Measurements from ENCODE around the gene SEMA3F. TPM values are rescaled to one million over a fixed set of nuclear protein-coding genes. Genes with fewer than 3 reads are reported as not detected.

SEMA3F gene
- total and polyA plus RNA-seq, 2 of the 4 experiments (the other 2 are of a cell fraction): 7.3 to 23.3 TPM

GRCh38 chr3:50147447-50147846 is 7.7 kb upstream of the SEMA3F start:
- Histone ChIP-seq H3K27ac (ENCODE audit: insufficient read depth, low read length) (no peak overlapping the region), H3K4me2 (ENCODE audit: low read depth, low read length) (no peak overlapping the region), H3K4me1 (ENCODE audit: control insufficient read depth, insufficient read depth, low read length) (peaks cover 8% of the 10 kb centered on the region), H3K9me1 (ENCODE audit: insufficient read depth, low read length) (peaks cover 10% of the 10 kb centered on the region), H2BK5ac (ENCODE audit: low read depth, low read length, poor library complexity, severe bottlenecking) (no peak overlapping the region), H3K4ac (ENCODE audit: low read depth, low read length) (no peak overlapping the region), H2BK120ac (ENCODE audit: low read depth, low read length) (no peak overlapping the region), H3K4me3 (ENCODE audit: insufficient read depth, low read depth, low read length) (no peak overlapping the region), H3K56ac (ENCODE audit: extremely low read depth, insufficient read depth, low read length) (no peak overlapping the region), H3K36me3 (ENCODE audit: control insufficient read depth, insufficient read depth, low read length) (no peaks in the 10 kb centered on the region), H2AK9ac (replicated peaks; ENCODE audit: low read depth, low read length, poor library complexity) (peak overlapping the region; percentile 62), H4K20me1 (ENCODE audit: insufficient read depth, low read length) (no peaks in the 10 kb centered on the region), H3K23ac (ENCODE audit: low read depth, low read length) (no peak overlapping the region), H2BK15ac (ENCODE audit: low read depth, low read length) (no peak overlapping the region), H4K91ac (ENCODE audit: insufficient read depth, low read depth, low read length) (no peak overlapping the region), H3K9me3 (ENCODE audit: control insufficient read depth, insufficient read depth, low read length) (no peaks in the 10 kb centered on the region), H3K9ac (ENCODE audit: low read depth, low read length) (no peak overlapping the region), H3K18ac (ENCODE audit: low read depth, low read length) (no peak overlapping the region), H2BK20ac (ENCODE audit: low read depth, low read length) (no peak overlapping the region), H3K27me3 (ENCODE audit: control insufficient read depth, insufficient read depth, low read length) (no peaks in the 10 kb centered on the region), H4K8ac (ENCODE audit: low read depth in 2 of 2, low read length in 2 of 2) (no peak overlapping the region), H2AFZ (replicated peaks; ENCODE audit: low read length, poor library complexity) (no peak overlapping the region), H3K79me1 (ENCODE audit: low read depth in 1 of 2, low read length in 2 of 2) (no peaks in the 10 kb centered on the region), H3K14ac (replicated peaks; ENCODE audit: low read depth, low read length) (no peak overlapping the region), H4K5ac (ENCODE audit: low read depth, low read length) (no peak overlapping the region), H2AK5ac (ENCODE audit: low read depth, low read length) (no peak overlapping the region; the same call in 1 of the 2 replicates)
- in situ Hi-C loops (cut with MboI; ENCODE audit: low sequenced_read_pairs) (no loop called here), dilution Hi-C loops (cut with HindIII; ENCODE audit: low sequenced_read_pairs, unreplicated experiment) (no loop called here), intact Hi-C loops (cut with micrococcal nuclease) (no loop called here)
- no peak for ATAC-seq (ENCODE audit: low read depth)
- WGBS, 2 experiments (ENCODE audit: extremely low coverage in 2 of 2, insufficient read length in 1 of 2): 80% methylated on average over 1 of the region's 2 CpGs; no CpG with 5 or more reads in 1 of the 2 experiments
- no peak for DNase-seq
- ChIA-PET POLR2A (ENCODE audit: unreplicated experiment) (no interaction called here), CTCF (interaction anchor here (0.6 kb wide), 1 partner anchor 39 kb away, joined by 8 read pairs; no protein-coding TSS in a partner anchor)
- TF ChIP-seq ELK1 (IDR thresholded peaks at IDR 0.05; ENCODE audit: borderline replicate concordance, low read depth, low read length) (no peak), MAFK (IDR thresholded peaks at IDR 0.05; ENCODE audit: low read depth, low read length) (no peak), RFX5 (IDR thresholded peaks at IDR 0.05; ENCODE audit: low read depth, low read length) (no peak), RAD21 (IDR thresholded peaks at IDR 0.05; ENCODE audit: low read length) (no peak), FOS (IDR thresholded peaks at IDR 0.05; ENCODE audit: low read depth, low read length) (no peak), MAZ (IDR thresholded peaks at IDR 0.05; ENCODE audit: borderline replicate concordance, low read depth, low read length) (no peak)
- BruUV-seq (replicated peaks): no TSS peak
